Measurements from ENCODE around the gene SCP2. TPM values are rescaled to one million over a fixed set of nuclear protein-coding genes. Genes with fewer than 3 reads are reported as not detected.

Gene SCP2
- total RNA-seq, 2 experiments from 2014 or later: 63.9 to 75.5 TPM

DNA sequence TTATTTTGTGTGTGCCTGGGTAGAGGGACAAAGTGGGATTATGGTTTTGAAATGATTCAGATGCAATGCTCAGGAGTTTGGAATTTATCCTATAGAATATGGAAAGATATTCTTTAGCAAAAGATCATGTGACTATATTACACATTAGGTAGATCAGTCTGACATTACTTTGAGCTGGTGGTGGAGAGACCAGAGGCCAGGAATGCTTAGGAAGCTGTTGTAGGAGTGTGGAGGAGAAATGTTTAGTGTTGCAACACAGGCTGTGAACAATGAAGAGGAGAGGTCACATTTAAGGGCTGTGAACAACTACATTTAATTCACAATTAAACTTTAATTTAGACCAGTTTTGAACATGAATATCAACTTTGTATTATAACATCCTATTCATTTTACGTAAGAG is 89.6 kb downstream of the SCP2 start:
- ChIA-PET POLR2A (interaction anchor here (1.1 kb wide), 1 partner anchor 221 kb away, joined by 3 read pairs; no protein-coding TSS in a partner anchor), CTCF (ENCODE audit: unreplicated experiment) (no interaction called here)
- H2AFZ ChIP-seq (ENCODE audit: low read length): no peak overlapping the region
- H3K4me1 ChIP-seq (ENCODE audit: insufficient read depth, low read length, poor library complexity, severe bottlenecking): peaks cover 18% of the 10 kb centered on the region
- intact Hi-C loops (cut with micrococcal nuclease; ENCODE audit: unreplicated experiment): loop anchor here (10.0 kb wide), 1 partner anchor 312 kb away; no protein-coding TSS in a partner anchor
- H3K4me2 ChIP-seq (ENCODE audit: low read length): peak overlapping the region; percentile 91
- BruUV-seq (replicated peaks): no TSS peak
- H3K9me2 ChIP-seq (ENCODE audit: insufficient read depth, low read length): no peaks in the 10 kb centered on the region
- no peaks in the 10 kb centered on the region for H4K20me1 ChIP-seq (ENCODE audit: insufficient read depth, low read length)
- H3K36me3 ChIP-seq (ENCODE audit: insufficient read depth, low read length): peaks cover 7% of the 10 kb centered on the region; the same call in 1 of the 2 replicates
- H3K4me3 ChIP-seq (ENCODE audit: low read depth, low read length, poor library complexity, severe bottlenecking): peak overlapping the region; percentile 80
- DNase-seq (ENCODE audit: low spot score): no peak
- no peak for TF ChIP-seq EZH2phosphoT487 (IDR thresholded peaks at IDR 0.05; ENCODE audit: borderline replicate concordance, low read depth, low read length)
- TF ChIP-seq CTCF (conservative IDR thresholded peaks at IDR 0.05; ENCODE audit: low read length): no peak
- H3K27ac ChIP-seq (ENCODE audit: low read depth, low read length, poor library complexity, severe bottlenecking): no peak overlapping the region
- no peaks in the 10 kb centered on the region for H3K9me3 ChIP-seq (ENCODE audit: low read length)
- peaks cover 26% of the 10 kb centered on the region; the same call in 1 of the 2 replicates for H3K79me2 ChIP-seq (ENCODE audit: insufficient read depth, low read depth, low read length)

- no peak overlapping the region for H3K4me3 ChIP-seq (ENCODE audit: low read depth, low read length, poor library complexity, severe bottlenecking)
- BruUV-seq (replicated peaks): no TSS peak
- H3K36me3 ChIP-seq (ENCODE audit: insufficient read depth, low read length): peaks cover 7% of the 10 kb centered on the region; the same call in 1 of the 2 replicates
- H3K79me2 ChIP-seq (ENCODE audit: insufficient read depth, low read depth, low read length): peaks cover 19% of the 10 kb centered on the region; the same call in 1 of the 2 replicates
- no peak overlapping the region for H3K4me2 ChIP-seq (ENCODE audit: low read length)
- TF ChIP-seq EZH2phosphoT487 (IDR thresholded peaks at IDR 0.05; ENCODE audit: borderline replicate concordance, low read depth, low read length) (no peak), CTCF (conservative IDR thresholded peaks at IDR 0.05; ENCODE audit: low read length) (no peak)
- DNase-seq (ENCODE audit: low spot score): no peak
- ChIA-PET CTCF (ENCODE audit: unreplicated experiment) (no interaction called here), POLR2A (interaction anchor here (0.5 kb wide), 1 partner anchor 262 kb away, joined by 5 read pairs; no protein-coding TSS in a partner anchor)
- H3K9me3 ChIP-seq (ENCODE audit: low read length): no peaks in the 10 kb centered on the region
- H3K4me1 ChIP-seq (ENCODE audit: insufficient read depth, low read length, poor library complexity, severe bottlenecking): peaks cover 12% of the 10 kb centered on the region
- no peaks in the 10 kb centered on the region for H4K20me1 ChIP-seq (ENCODE audit: insufficient read depth, low read length)
- no peak overlapping the region for H2AFZ ChIP-seq (ENCODE audit: low read length)
- intact Hi-C loops (cut with micrococcal nuclease; ENCODE audit: unreplicated experiment): no loop called here
- H3K9me2 ChIP-seq (ENCODE audit: insufficient read depth, low read length): no peaks in the 10 kb centered on the region
- no peak overlapping the region for H3K27ac ChIP-seq (ENCODE audit: low read depth, low read length, poor library complexity, severe bottlenecking)
Observed at GRCh38 chr1:53020588-53020987, 93.5 kb downstream of the SCP2 start.

DNA sequence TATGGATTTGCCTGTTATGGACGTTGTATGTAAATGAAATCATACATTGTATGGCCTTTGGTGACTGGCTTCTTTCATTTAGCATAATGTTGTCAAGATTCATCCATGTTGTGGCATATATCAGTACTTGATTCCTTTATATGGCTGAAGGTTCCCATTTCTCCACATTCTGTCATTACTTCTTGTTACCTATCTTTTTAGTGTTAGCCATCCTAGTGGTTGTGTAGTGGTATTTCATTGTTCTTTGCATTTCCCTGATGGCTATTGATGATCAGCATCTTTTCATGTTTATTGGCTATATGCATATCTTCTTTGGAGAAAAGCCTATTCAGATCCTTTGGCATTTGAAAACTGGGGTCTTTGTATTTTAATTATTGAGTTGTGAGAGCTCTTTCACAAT is 95.1 kb downstream of the SCP2 start:
- Histone ChIP-seq H3K4me3 (ENCODE audit: low read depth, low read length, poor library complexity, severe bottlenecking) (no peak overlapping the region), H3K36me3 (ENCODE audit: insufficient read depth, low read length) (0 out of 2 replicates have a peak, but pooled peaks cover 2% of the 10 kb centered on the region), H2AFZ (ENCODE audit: low read length) (no peak overlapping the region), H3K9me3 (ENCODE audit: low read length) (no peaks in the 10 kb centered on the region), H3K4me1 (ENCODE audit: insufficient read depth, low read length, poor library complexity, severe bottlenecking) (no peaks in the 10 kb centered on the region), H4K20me1 (ENCODE audit: insufficient read depth, low read length) (no peaks in the 10 kb centered on the region), H3K27ac (ENCODE audit: low read depth, low read length, poor library complexity, severe bottlenecking) (no peak overlapping the region), H3K4me2 (ENCODE audit: low read length) (no peak overlapping the region), H3K9me2 (ENCODE audit: insufficient read depth, low read length) (no peaks in the 10 kb centered on the region), H3K79me2 (ENCODE audit: insufficient read depth, low read depth, low read length) (peaks cover 3% of the 10 kb centered on the region; the same call in 1 of the 2 replicates)
- intact Hi-C loops (cut with micrococcal nuclease; ENCODE audit: unreplicated experiment): no loop called here
- POLR2A ChIA-PET: interaction anchor here (1.5 kb wide), 1 partner anchor 8 kb away, joined by 3 read pairs; no protein-coding TSS in a partner anchor
- no TSS peak for BruUV-seq (replicated peaks)
- TF ChIP-seq CTCF (conservative IDR thresholded peaks at IDR 0.05; ENCODE audit: low read length): 0 out of 2 replicates have a peak, but pooled peaks have one; percentile 17
- no peak for TF ChIP-seq EZH2phosphoT487 (IDR thresholded peaks at IDR 0.05; ENCODE audit: borderline replicate concordance, low read depth, low read length)
- DNase-seq (ENCODE audit: low spot score): no peak
- CTCF ChIA-PET (ENCODE audit: unreplicated experiment): no interaction called here

Data from OCI-LY7 (cell line).